ENCODE data around the gene ALKBH2.
A peak's percentile ranks its signal among the peaks of the same experiment; 100 is the strongest.

The ALKBH2 gene

DNA sequence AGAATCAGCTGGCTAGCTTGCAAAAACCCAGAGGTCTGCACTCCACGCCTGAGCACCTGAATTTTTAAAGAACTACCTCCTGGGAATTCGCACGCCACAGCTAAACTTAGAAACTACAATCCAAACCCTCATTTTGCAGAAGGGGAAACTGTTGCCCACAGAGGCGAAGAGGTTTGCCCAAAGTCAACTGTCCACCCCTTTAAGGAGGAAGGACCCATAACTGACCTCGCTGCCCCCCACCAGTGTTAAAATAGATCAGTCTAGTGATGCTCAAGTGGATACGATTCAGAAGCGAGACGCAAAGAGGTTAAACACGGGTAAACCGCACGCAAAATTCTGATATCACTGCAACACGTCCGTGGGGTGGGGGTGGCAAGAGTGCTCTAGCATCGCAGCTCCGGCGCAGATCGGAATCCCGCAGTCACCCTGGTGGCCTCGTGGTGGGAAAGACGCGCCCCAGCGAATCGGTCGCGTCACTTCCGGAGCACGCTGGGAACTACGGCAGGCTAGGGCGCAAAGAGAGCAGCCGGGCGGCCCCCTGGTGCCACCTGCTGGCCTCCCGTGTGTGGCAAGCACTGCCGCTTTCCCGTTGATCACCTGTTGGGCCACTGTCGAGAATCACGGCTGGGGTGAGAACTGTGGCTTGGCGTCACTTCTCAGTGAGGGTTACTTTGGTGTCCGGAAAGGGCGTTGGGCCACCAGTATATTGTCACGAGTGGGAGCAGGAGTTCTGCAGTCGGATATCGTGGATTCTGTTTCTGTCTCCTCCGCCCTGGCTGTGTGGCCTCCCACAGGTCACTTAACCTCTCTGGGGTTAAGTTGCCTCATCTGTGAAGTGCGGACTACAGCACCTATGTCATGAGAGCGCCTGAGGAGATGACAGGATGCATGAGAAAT lies at the start of gene ALKBH2:
Gene ALKBH2, minus strand, starts transcription at position 451 of the 897 bp plus-strand sequence. CDS start 686 bp downstream, outside the sequence.
- peak; percentile 89 for DNase-seq (ENCODE audit: low read depth)

GRCh38 chr12:109140560-109140959 lies 47.3 kb upstream of the ALKBH2 start:
- no peak for DNase-seq (ENCODE audit: low read depth)

- no peak for DNase-seq (ENCODE audit: low read depth)
These were observed 46.5 kb upstream of the ALKBH2 start for GRCh38 chr12:109139791-109140190.

- no peak for DNase-seq (ENCODE audit: low read depth)
These were observed 46.1 kb upstream of the ALKBH2 start for GRCh38 chr12:109139360-109139759.

DNA sequence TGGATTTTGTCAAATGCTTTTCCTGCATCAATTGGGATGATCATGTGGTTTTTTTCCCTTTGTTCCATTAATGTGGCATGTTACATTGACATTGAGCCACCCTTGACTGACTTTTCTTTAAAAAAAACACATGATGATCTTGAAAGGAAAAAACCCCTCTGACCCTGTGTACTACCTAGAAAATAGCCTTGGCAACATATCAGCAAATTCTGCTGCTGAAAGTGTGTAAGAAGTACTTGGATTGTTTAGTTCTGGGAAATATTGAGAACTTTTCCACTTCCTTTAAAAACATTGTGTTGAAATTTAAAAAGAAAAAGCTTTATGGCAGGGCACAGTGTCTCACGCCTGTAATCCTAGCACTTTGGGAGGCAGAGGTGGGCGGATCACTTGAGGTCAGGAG lies 43.8 kb upstream of the ALKBH2 start:
- DNase-seq (ENCODE audit: low read depth) = no peak

DNA sequence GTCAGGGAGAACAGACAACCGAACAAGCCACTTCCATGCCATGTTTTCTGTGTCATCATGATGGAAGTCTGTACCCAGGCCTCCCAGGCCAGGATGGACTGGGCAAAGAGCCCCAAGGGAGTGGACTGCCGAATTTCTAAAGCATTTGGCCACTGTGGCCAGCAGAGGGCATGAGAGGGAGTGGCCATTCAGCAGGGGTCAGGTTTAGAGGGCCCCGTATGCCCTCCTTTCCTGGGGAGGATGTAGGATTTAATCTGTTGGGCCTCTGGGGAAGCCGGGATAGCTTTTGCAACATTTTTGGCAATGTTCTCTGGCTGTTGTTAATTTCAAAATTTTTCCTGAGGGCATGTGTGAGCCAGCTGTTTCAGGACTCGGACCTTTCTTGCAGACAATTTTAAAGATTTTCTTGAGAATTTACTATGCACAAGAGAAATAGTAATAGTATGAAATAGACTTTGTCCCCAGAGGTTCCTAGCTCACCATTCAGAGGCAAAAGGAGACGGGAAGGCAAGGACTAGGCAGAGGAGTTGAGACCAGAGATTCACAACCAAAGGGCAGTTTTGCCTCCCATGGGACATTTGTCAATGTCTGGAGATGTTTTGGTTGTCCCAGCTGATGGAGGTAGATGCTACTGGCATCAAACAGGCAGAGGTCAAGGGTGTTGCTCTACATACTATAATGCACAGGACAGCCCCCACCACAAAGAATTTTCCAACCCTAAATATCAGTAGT lies 41.1 kb upstream of the ALKBH2 start:
- DNase-seq (ENCODE audit: low read depth) = no peak

DNA sequence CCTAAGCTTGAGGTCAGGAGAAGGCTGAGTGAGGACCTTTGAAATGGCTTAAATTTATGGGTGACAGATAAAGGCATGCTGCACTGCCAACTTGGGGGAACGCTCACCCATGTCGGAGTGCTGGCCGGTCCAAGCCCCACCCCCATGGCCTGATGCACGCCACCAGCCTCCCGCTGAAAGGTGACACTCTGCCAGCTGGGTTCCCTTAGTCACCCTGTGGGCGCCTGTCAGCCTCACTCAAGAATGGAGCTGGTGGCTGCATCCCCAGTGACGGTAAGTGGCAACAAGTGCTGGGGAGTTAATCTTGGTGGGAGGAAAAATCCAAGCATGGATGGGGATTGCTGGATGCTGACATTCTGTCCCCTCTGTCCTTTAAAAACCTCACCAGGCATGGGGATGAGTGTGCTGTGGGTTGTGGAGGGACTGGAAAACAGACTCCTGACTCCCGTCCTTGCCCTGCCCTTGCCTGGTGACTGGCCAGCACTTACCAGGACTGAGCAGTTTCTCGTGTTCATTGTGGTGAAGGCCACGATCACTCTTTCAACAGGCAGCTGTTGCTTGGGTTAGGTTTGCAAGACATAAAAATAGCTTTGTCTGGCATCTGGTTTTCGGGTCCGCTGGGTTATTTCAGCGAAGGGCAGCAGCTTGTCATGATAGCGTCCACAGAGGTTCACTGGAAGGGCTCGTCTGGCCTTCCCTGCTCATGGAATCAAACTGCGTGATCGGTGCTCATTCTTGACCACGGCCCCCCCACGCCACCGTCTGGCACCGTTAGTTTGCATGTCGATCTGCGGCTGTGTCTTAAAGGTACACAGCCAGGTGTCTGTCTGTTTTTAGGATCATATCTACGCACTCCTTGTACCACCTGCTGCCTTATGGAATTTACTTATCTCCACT lies 38.1 kb upstream of the ALKBH2 start:
- DNase-seq (ENCODE audit: low read depth) = no peak

DNA sequence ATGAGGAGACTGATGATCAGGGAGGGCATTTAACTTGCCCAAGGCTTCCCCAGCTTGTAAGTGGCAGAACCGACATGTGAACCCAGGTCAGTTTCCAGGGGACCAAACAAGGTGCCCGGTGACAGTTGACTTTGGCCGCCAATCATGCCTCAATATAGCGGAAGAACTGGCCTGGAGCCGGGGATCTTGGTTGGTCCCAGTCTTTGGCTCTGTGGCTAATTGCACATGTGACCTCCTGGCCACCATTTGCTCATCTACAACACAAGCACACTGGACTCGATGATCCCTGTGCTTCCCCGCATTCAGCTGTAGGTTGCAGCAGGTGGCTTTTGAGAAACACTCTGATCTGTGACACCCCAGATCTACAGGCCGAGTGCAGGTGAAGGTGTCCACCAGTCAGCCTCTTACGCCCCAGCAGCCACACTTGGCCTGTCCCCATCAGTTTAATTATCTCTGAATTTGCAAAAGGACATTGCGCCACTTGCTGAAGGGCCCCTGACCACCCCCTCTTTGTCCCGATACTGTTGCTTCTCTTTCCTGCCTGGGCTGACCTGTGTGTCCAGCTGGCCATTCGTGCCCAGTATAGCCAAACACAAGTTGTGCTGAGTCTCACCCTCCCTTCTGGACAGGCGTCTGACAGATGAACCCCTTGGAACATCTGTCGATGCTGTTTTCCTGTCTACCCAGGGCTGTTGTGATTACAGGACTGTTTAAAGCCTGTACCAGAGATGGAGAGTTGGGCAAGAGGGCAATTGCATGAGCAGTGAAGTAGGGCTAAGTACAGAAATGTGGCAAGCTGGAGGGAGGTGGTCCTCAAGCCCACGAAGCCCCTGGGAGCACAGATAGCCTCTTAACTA lies 37.3 kb upstream of the ALKBH2 start:
- no peak for DNase-seq (ENCODE audit: low read depth)

DNA sequence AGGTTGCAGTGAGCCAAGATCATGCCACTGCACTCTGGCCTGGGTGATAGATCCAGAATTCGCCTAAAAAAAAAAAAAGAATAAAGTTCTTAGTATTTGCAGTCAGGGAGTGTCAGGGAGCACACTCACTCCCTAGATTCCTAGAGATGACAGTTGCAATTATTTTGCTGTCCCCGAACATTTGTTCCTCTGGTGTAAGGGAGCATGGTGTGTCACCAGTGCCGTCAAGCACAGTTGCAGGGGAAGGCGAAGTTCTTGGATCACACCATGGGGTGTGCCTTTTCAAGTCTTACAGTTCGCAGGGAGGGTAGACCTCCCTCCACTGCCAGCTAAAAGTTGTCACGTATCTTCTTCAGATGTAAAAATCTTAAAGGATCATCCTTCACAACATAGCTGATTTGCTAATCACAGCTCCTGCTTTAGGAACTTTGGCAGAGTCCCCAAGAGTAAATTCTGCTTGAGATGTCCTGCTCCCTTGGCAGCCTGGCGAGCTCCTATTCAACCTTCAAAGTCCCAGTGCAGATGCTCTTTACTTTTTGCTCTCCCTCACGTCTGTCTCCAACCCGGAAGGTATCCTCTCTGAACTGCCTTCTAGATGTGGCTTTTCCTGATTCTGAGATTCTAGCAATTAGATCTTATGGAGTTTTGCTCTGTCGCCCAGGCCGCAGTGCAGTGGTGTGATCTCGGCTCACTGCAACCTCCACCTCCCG lies 34.4 kb upstream of the ALKBH2 start:
- no peak for DNase-seq (ENCODE audit: low read depth)

- DNase-seq (ENCODE audit: low read depth) = no peak
These were observed 33.5 kb upstream of the ALKBH2 start for GRCh38 chr12:109126784-109127183.

DNA sequence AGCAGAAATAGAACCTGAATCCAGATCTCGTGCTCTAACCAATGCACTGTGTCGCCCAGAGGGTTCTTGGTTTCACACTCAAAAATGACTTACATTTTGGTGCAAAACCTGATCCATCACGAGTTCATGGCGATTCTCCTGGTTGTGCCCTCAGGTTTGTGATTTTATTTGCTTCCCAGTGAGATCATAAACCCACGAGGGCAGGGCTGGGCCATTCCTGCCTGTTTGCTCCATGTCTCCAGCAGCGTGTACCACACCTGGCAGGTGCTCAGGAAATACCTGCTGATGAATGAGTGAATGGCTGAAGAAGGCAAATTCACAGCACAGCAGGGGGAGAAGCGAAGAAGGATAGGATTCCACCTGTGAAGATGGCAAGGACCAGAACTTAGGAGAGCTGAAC lies 32.5 kb upstream of the ALKBH2 start:
- DNase-seq (ENCODE audit: low read depth) = no peak

DNA sequence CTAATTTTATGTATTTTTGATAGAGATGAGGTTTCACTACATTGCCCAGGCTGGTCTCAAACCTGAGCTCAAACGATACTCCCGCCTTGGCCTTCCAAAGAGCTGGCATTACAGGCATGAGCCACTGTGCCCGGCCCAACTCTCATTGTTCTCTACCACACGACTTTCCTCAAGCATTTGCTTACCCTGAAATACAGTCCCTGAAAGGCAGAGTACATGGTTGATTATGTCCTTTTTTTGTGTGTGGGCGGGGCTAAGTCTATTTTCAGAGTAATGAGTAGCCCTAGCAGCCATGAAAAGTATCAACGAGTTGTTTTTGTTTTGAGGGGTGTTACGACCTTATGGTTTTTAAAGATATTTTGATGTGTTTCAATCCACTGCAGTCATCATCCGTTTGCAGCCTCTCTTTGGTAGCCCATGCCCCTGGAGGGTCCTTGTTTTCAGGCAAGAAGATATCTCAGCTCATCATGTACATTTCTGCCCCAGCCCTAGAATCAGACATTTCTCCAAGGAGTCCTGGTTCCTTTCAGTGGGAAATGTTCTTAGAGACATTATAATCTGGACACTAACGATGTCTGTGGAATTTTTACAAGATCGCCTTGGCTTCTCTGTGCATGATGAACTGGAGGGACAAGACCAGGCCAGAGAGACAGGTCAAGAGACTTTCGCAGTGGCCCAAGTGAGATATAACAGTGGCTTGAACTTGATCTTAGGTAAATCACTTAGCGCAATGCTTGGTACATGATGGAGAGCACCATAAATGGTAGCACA lies 31.8 kb upstream of the ALKBH2 start:
- no peak for DNase-seq (ENCODE audit: low read depth)

GRCh38 chr12:109121346-109121880 lies 28.1 kb upstream of the ALKBH2 start:
- DNase-seq (ENCODE audit: low read depth) = no peak

- DNase-seq (ENCODE audit: low read depth) = no peak
These were observed 27.3 kb upstream of the ALKBH2 start for GRCh38 chr12:109120557-109120956.

GRCh38 chr12:109120095-109120494 lies 26.8 kb upstream of the ALKBH2 start:
- no peak for DNase-seq (ENCODE audit: low read depth)

- DNase-seq (ENCODE audit: low read depth) = no peak
These were observed 23.3 kb upstream of the ALKBH2 start for GRCh38 chr12:109116611-109116949.

DNA sequence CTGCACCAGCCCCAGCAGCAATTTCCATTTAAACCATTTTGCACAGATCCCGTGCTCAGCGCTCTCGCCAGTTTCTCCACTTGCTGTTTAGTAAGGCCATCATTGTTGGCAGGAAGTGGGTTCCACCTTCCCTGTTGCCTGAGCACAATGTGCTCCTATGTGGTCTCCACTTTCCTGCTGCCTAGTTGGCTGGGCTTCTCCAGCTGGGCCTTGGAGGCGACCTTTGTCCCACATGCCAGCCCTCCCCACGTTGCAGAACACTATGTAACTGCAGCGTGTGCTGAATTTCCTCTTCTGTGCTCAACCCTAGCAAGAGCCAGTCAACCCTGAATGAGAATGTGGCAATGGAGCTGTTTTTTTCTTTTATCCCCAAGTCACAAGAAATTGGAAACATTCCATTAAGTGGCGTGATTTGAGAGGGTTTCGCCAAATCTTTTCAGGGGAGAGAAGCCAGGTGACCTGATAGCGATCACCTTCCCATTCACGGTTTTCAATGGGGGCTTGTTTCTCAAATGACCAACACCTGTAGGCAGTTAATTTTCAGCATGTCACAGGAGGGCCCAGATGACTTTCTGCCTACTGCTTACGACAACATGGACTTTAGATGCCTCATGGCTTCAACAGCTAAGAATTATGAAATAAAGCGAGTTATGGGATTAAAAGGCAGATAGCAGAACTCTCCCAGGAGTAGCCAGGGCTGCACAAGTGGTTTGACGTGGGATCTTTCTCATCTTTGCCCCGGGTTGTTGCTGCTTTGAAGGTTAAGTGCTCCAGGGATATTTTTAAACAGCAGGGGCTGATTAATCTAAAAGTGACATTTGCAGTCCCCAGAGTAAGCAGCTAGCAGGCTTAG lies 22.7 kb upstream of the ALKBH2 start, which contains the start of gene ACACB:
Gene ACACB, plus strand, starts transcription at position 830 of the 853 bp plus-strand sequence. CDS start 22,819 bp downstream, outside the sequence.
- DNase-seq (ENCODE audit: low read depth) = no peak

- DNase-seq (ENCODE audit: low read depth) = no peak
These were observed 22.1 kb upstream of the ALKBH2 start for GRCh38 chr12:109115404-109115757.

GRCh38 chr12:109114644-109115043 lies 21.4 kb upstream of the ALKBH2 start:
- no peak for DNase-seq (ENCODE audit: low read depth)

All from activated T-cell treated with anti-CD3 and anti-CD28 coated beads for 1 hour (primary cell).